Peyer's patch (tissue), 4 donors: ENCODE measurements around the gene HHIP.

Experiments used
- CTCF ChIP-seq, 6 experiments: fragments of 450-650 bp in 4 of 6; fragments of 200-600 bp in 2 of 6; sonication (generic) in 1 of 6; IDR thresholded peaks; one replicate each; pipeline ENCODE4 v1.5.1; 2017 to 2019; ENCODE audit warnings: antibody characterized with exemption in 6 of 6, mild to moderate bottlenecking in 3 of 6, moderate library complexity in 1 of 6
- POLR2A ChIP-seq, 2 donors: fragments of 450-650 bp; IDR thresholded peaks; one replicate each; pipeline ENCODE4 v1.5.1; 2017; ENCODE audit warnings: antibody characterized with exemption in 2 of 2, mild to moderate bottlenecking in 2 of 2, moderate library complexity in 2 of 2

GRCh38 chr4:144750348-144750747 is 104.4 kb downstream of the HHIP start:
- TF ChIP-seq CTCF (IDR thresholded peaks at IDR 0.05): no peak
- TF ChIP-seq POLR2A (IDR thresholded peaks at IDR 0.05): no peak
